H9 (cell line): ENCODE data around the gene MAEA. TPM values are rescaled to one million over a fixed set of nuclear protein-coding genes. Genes with fewer than 3 reads are reported as not detected.
"Not testable (repeated sequence)": the region's sequence is repeated elsewhere in the genome, so short reads cannot be mapped to it uniquely, and the experiment has no call there.

Experiments used
- DNase-seq: peaks from one replicate; pipeline ENCODE4 v3.0.0-alpha.2; 2017
- H2AFZ ChIP-seq: one replicate; pipeline ENCODE4 v1.6.1; 2013; ENCODE audit warnings: mild to moderate bottlenecking, low read length, control low read depth, moderate library complexity
- H2AK5ac ChIP-seq: 2 replicates; pipeline ENCODE4 v1.6.1; 2013; ENCODE audit warnings: low read length, control low read depth, mixed read lengths; ENCODE audit not compliant: insufficient read length
- H2BK120ac ChIP-seq: one replicate; pipeline ENCODE4 v1.6.1; 2013; ENCODE audit warnings: low read depth, mild to moderate bottlenecking, low read length, control low read depth, inconsistent platforms; ENCODE audit not compliant: poor library complexity, severe bottlenecking
- H2BK12ac ChIP-seq: 2 replicates; pipeline ENCODE4 v1.6.1; 2013; ENCODE audit warnings: low read length, control low read depth, mixed read lengths, low read depth; ENCODE audit not compliant: insufficient read length
- H2BK15ac ChIP-seq: 2 replicates; pipeline ENCODE4 v1.6.1; 2013; ENCODE audit warnings: low read depth, low read length, control low read depth
- H2BK20ac ChIP-seq: one replicate; pipeline ENCODE4 v1.6.1; 2013; ENCODE audit warnings: low read depth, mild to moderate bottlenecking, low read length, control low read depth, inconsistent platforms; ENCODE audit not compliant: poor library complexity, severe bottlenecking
- H2BK5ac ChIP-seq: 2 replicates; pipeline ENCODE4 v1.6.1; 2013; ENCODE audit warnings: low read length, control low read depth, mixed read lengths; ENCODE audit not compliant: insufficient read length
- H3K14ac ChIP-seq: 2 replicates; pipeline ENCODE4 v1.6.1; 2013; ENCODE audit warnings: low read length, control low read depth; ENCODE audit not compliant: insufficient read depth
- H3K18ac ChIP-seq: 2 replicates; pipeline ENCODE4 v1.6.1; 2013; ENCODE audit warnings: low read depth, mild to moderate bottlenecking, mixed read lengths, low read length, control low read depth; ENCODE audit not compliant: insufficient read length
- H3K23ac ChIP-seq: 2 replicates; pipeline ENCODE4 v1.6.1; 2013; ENCODE audit warnings: low read length, control low read depth, mixed read lengths, low read depth; ENCODE audit not compliant: insufficient read length
- H3K23me2 ChIP-seq: 2 replicates; pipeline ENCODE4 v1.6.1; 2013; ENCODE audit warnings: low read depth, mild to moderate bottlenecking, mixed read lengths, low read length, control low read depth; ENCODE audit not compliant: insufficient read length, poor library complexity, severe bottlenecking
- H3K27ac ChIP-seq: 2 replicates; pipeline ENCODE4 v1.5.1; 2013; ENCODE audit warnings: low read length, control low read depth, mixed read lengths, low read depth; ENCODE audit not compliant: insufficient read length
- H3K27me3 ChIP-seq: 2 replicates; pipeline ENCODE4 v1.6.1; 2013; ENCODE audit warnings: low read length, control low read depth, inconsistent platforms; ENCODE audit not compliant: insufficient read depth
- H3K4ac ChIP-seq: 2 replicates; pipeline ENCODE4 v1.6.1; 2013; ENCODE audit warnings: low read depth, mild to moderate bottlenecking, control low read depth, inconsistent platforms, low read length, moderate library complexity
- H3K4me1 ChIP-seq: 2 replicates; pipeline ENCODE4 v1.6.1; 2013; ENCODE audit warnings: low read length, control low read depth, inconsistent platforms; ENCODE audit not compliant: insufficient read depth
- H3K4me2 ChIP-seq: 2 replicates; pipeline ENCODE4 v1.6.1; 2013; ENCODE audit warnings: low read length, control low read depth, mixed read lengths; ENCODE audit not compliant: insufficient read length, insufficient read depth
- H3K56ac ChIP-seq: 2 replicates; pipeline ENCODE4 v1.6.1; 2013; ENCODE audit warnings: low read depth, mild to moderate bottlenecking, mixed read lengths, low read length, control low read depth; ENCODE audit not compliant: insufficient read length
- H3K79me1 ChIP-seq: 2 replicates; pipeline ENCODE4 v1.6.1; 2013; ENCODE audit warnings: low read depth, mild to moderate bottlenecking, moderate library complexity, low read length, control low read depth, inconsistent platforms; ENCODE audit not compliant: insufficient read depth, poor library complexity, severe bottlenecking
- H3K79me2 ChIP-seq: 2 replicates; pipeline ENCODE4 v1.6.1; 2013; ENCODE audit warnings: low read length, control low read depth, inconsistent platforms; ENCODE audit not compliant: insufficient read depth
- H3K9ac ChIP-seq: 2 replicates; pipeline ENCODE4 v1.6.1; 2013; ENCODE audit warnings: low read length, control low read depth, mixed read lengths; ENCODE audit not compliant: insufficient read length; ENCODE audit errors: extremely low read depth
- H3K9me3 ChIP-seq: one replicate; pipeline ENCODE4 v1.6.1; 2013; ENCODE audit warnings: low read depth, low read length, inconsistent platforms; ENCODE audit not compliant: control insufficient read depth
- H3T11ph ChIP-seq: one replicate; pipeline ENCODE4 v1.6.1; 2013; ENCODE audit warnings: mild to moderate bottlenecking, low read length, control low read depth, inconsistent platforms
- H4K20me1 ChIP-seq: one replicate; pipeline ENCODE4 v1.6.1; 2013; ENCODE audit not compliant: control insufficient read depth, insufficient read length, insufficient read depth
- H4K5ac ChIP-seq: 2 replicates; pipeline ENCODE4 v1.6.1; 2013; ENCODE audit warnings: low read depth, mild to moderate bottlenecking, mixed read lengths, low read length, control low read depth; ENCODE audit not compliant: insufficient read length
- H4K8ac ChIP-seq: replicated peaks from 2 replicates; pipeline ENCODE4 v1.6.1; 2013; ENCODE audit warnings: low read length, control low read depth, mixed read lengths, low read depth; ENCODE audit not compliant: insufficient read length
- H4K91ac ChIP-seq: 2 replicates; pipeline ENCODE4 v1.6.1; 2013; ENCODE audit warnings: low read depth, mild to moderate bottlenecking, moderate library complexity, mixed read lengths, low read length, control low read depth; ENCODE audit not compliant: insufficient read length
- H3K27ac Mint-ChIP-seq, 3 experiments: 2 replicates in 2 of 3; 3 replicates in 1 of 3; pipeline ENCODE4 v1.8.0; 2020 to 2021; ENCODE audit warnings: mixed read lengths in 3 of 3, mild to moderate bottlenecking in 1 of 3, moderate library complexity in 1 of 3
- H3K27me3 Mint-ChIP-seq: 2 replicates; pipeline ENCODE4 v1.8.0; 2021; ENCODE audit warnings: low read depth, mild to moderate bottlenecking, moderate library complexity, mixed read lengths
- H3K36me3 Mint-ChIP-seq, 3 experiments: 2 replicates in 2 of 3; 3 replicates in 1 of 3; pipeline ENCODE4 v1.8.0; 2020 to 2021; ENCODE audit warnings: low read depth in 3 of 3, mixed read lengths in 3 of 3; ENCODE audit not compliant: insufficient read depth in 1 of 3
- H3K4me1 Mint-ChIP-seq, 2 experiments: 2 replicates each; pipeline ENCODE4 v1.8.0; 2020; ENCODE audit warnings: mixed read lengths in 2 of 2
- H3K4me3 Mint-ChIP-seq, 2 experiments: 2 replicates in 1 of 2; 3 replicates in 1 of 2; pipeline ENCODE4 v1.8.0; 2020 to 2021; ENCODE audit warnings: mild to moderate bottlenecking in 2 of 2, mixed read lengths in 2 of 2, moderate library complexity in 1 of 2
- H3K9me3 Mint-ChIP-seq, 2 experiments: 2 replicates in 1 of 2; 3 replicates in 1 of 2; pipeline ENCODE4 v1.8.0; 2020; ENCODE audit warnings: mild to moderate bottlenecking in 2 of 2, mixed read lengths in 2 of 2, moderate library complexity in 1 of 2
- CTCF ChIP-seq: fragments of 200-600 bp; sonication (generic); conservative IDR thresholded peaks from 3 replicates; pipeline ENCODE4 v1.8.0; 2021; ENCODE audit warnings: antibody characterized with exemption, mild to moderate bottlenecking
- WGBS: extraction: QIAGEN DNeasy Blood & Tissue Kit; methylation state at CpG from one replicate; pipeline ENCODE4 v1.1.7; 2013; ENCODE audit warnings: missing lambda C conversion rate, low lambda C conversion rate, mixed read lengths; ENCODE audit not compliant: insufficient read length; ENCODE audit errors: extremely low coverage; 5-methylcytosine and 5-hydroxymethylcytosine counted together
- total RNA-seq: library from RNA; stranded (reverse); gene quantifications from 2 replicates; pipeline ENCODE4 v1.2.1, GENCODE V29; 2021

MAEA gene
- total RNA-seq, 1 experiment from 2014 or later = 85.6 TPM

- H3K4me2 ChIP-seq = no peak overlapping the region
- H3K27me3 Mint-ChIP-seq = no peaks in the 10 kb centered on the region
- no peak for DNase-seq
- no peak overlapping the region for H3T11ph ChIP-seq
- no peak overlapping the region for H3K4ac ChIP-seq
- no peaks in the 10 kb centered on the region for H3K4me1 Mint-ChIP-seq
- no peaks in the 10 kb centered on the region for H4K20me1 ChIP-seq
- H3K56ac ChIP-seq = no peak overlapping the region
- H3K23ac ChIP-seq = no peak overlapping the region
- no peak for TF ChIP-seq CTCF
- H2AFZ ChIP-seq = no peak overlapping the region
- no peak overlapping the region for H4K5ac ChIP-seq
- no peak overlapping the region for H3K18ac ChIP-seq
- H3K9me3 ChIP-seq = no peaks in the 10 kb centered on the region
- no peak overlapping the region for H4K8ac ChIP-seq
- H4K91ac ChIP-seq = no peak overlapping the region
- no peak overlapping the region for H2BK5ac ChIP-seq
- no peak overlapping the region for H3K4me3 Mint-ChIP-seq
- no peak overlapping the region for H2BK120ac ChIP-seq
- H2BK12ac ChIP-seq = no peak overlapping the region
- no peaks in the 10 kb centered on the region for H3K27me3 ChIP-seq
- H2BK20ac ChIP-seq = no peak overlapping the region
- H3K14ac ChIP-seq = no peak overlapping the region
- peaks cover 3% of the 10 kb centered on the region for H3K79me1 ChIP-seq
- no peak overlapping the region for H2AK5ac ChIP-seq
- no peaks in the 10 kb centered on the region for H3K4me1 ChIP-seq
- H3K79me2 ChIP-seq = no peaks in the 10 kb centered on the region
- H3K23me2 ChIP-seq = no peaks in the 10 kb centered on the region
- H3K36me3 Mint-ChIP-seq = peaks cover 17 to 45% (median 29%) of the 10 kb centered on the region in 3 experiments; a peak in 6 of 7 replicates
- no peak overlapping the region for H2BK15ac ChIP-seq
- no peak overlapping the region for H3K9ac ChIP-seq
- H3K9me3 Mint-ChIP-seq = no peaks in the 10 kb centered on the region
- WGBS = 100% methylated on average over 1 of the region's 11 CpGs
- no peak overlapping the region for H3K27ac Mint-ChIP-seq
- H3K27ac ChIP-seq = no peak overlapping the region
These were observed 34.1 kb downstream of the MAEA start for GRCh38 chr4:1323635-1324442.

- H2BK12ac ChIP-seq, H2BK5ac ChIP-seq, H4K20me1 ChIP-seq, H3K27me3 ChIP-seq, H2BK120ac ChIP-seq, H3T11ph ChIP-seq, H2BK20ac ChIP-seq, H2BK15ac ChIP-seq, H3K23me2 ChIP-seq, H4K8ac ChIP-seq, H3K4me1 Mint-ChIP-seq, H3K4me1 ChIP-seq, H3K27me3 Mint-ChIP-seq, H3K9me3 ChIP-seq, H3K14ac ChIP-seq, H3K79me2 ChIP-seq, H3K9me3 Mint-ChIP-seq, H4K91ac ChIP-seq, H3K4me3 Mint-ChIP-seq, H3K79me1 ChIP-seq, H3K27ac ChIP-seq, H4K5ac ChIP-seq, H3K4ac ChIP-seq, H3K4me2 ChIP-seq, H3K18ac ChIP-seq, H3K9ac ChIP-seq, H2AK5ac ChIP-seq, H3K23ac ChIP-seq, H3K56ac ChIP-seq, DNase-seq, H3K27ac Mint-ChIP-seq, H2AFZ ChIP-seq: not testable (repeated sequence)
- H3K36me3 Mint-ChIP-seq = peaks cover 14 to 46% (median 27%) of the 10 kb centered on the region in 3 experiments; a peak in 6 of 7 replicates
- 100% methylated on average over 2 of the region's 20 CpGs for WGBS
These were observed 34.9 kb downstream of the MAEA start for GRCh38 chr4:1324443-1325175.
